T-helper 1 cell treated with Interleukin-12 subunit alpha and Interleukin-12 subunit beta and Interleukin-4 antibody, amounts not matched to agents 30 ng/mL and 1 ng/mL, for 36 hours (primary cell): ENCODE results near the gene UBE2F. TPM values are rescaled to one million over a fixed set of nuclear protein-coding genes. Genes with fewer than 3 reads are reported as not detected.

ENCODE experiments used
- intact Hi-C: fragments of 100-400 bp; cut with micrococcal nuclease; formaldehyde crosslinking; loops from one replicate; pipeline ENCODE4 v1.15.1; 2024
- total RNA-seq: library from RNA; stranded (reverse); gene quantifications from 2 replicates; pipeline ENCODE4 v1.2.3, GENCODE V29; 2022

Gene UBE2F
- 76.0 and 79.1 TPM in 2 replicates for total RNA-seq

- intact Hi-C loops: loop anchor here (1.0 to 5.0 kb wide), 5 partner anchors 69 to 460 kb away; partner anchors contain the start of genes ASB1 and TRAF3IP1
Measured at GRCh38 chr2:237966565-237967462, at the start of gene UBE2F. UBE2F (plus strand) TSS chr2:237967014; CDS start chr2:237973108, 6,094 bp downstream.

- intact Hi-C loops: no loop called here
Measured at GRCh38 chr2:237917696-237918374, 49.0 kb upstream of the UBE2F start.

- intact Hi-C loops: no loop called here
Measured at GRCh38 chr2:237919593-237919992, 47.2 kb upstream of the UBE2F start.

GRCh38 chr2:237920673-237921072, 46.1 kb upstream of the UBE2F start:
- intact Hi-C loops: no loop called here

- intact Hi-C loops: loop anchor here (2.0 kb wide), 1 partner anchor 15 kb away; no protein-coding TSS in a partner anchor
Measured at GRCh38 chr2:237921967-237922492, 44.8 kb upstream of the UBE2F start.

GRCh38 chr2:237922641-237923361, 44.0 kb upstream of the UBE2F start:
- intact Hi-C loops: loop anchor here (1.0 to 2.0 kb wide), 7 partner anchors 16 to 366 kb away; partner anchors contain the start of genes ILKAP and SCLY

GRCh38 chr2:237923481-237924163, 43.2 kb upstream of the UBE2F start:
- intact Hi-C loops: loop anchor here (1.0 to 2.0 kb wide), 8 partner anchors 17 to 366 kb away; partner anchors contain the start of genes ILKAP and SCLY

- intact Hi-C loops: loop anchor here (1.0 kb wide), 1 partner anchor 339 kb away; no protein-coding TSS in a partner anchor
Measured at GRCh38 chr2:237924164-237924534, 42.7 kb upstream of the UBE2F start.

GRCh38 chr2:237927135-237927534, 39.7 kb upstream of the UBE2F start:
- intact Hi-C loops: no loop called here

GRCh38 chr2:237927986-237928385, 38.8 kb upstream of the UBE2F start:
- intact Hi-C loops: no loop called here

- intact Hi-C loops: no loop called here
Measured at GRCh38 chr2:237929979-237930378, 36.8 kb upstream of the UBE2F start.

- intact Hi-C loops: no loop called here
Measured at GRCh38 chr2:237931205-237931721, 35.6 kb upstream of the UBE2F start.

GRCh38 chr2:237932731-237933131, 34.1 kb upstream of the UBE2F start:
- intact Hi-C loops: no loop called here

- intact Hi-C loops: no loop called here
Measured at GRCh38 chr2:237934186-237934585, 32.6 kb upstream of the UBE2F start.

- intact Hi-C loops: no loop called here
Measured at GRCh38 chr2:237935740-237936452, 30.9 kb upstream of the UBE2F start.

GRCh38 chr2:237939251-237939650, 27.6 kb upstream of the UBE2F start:
- intact Hi-C loops: no loop called here

GRCh38 chr2:237940828-237941227, 26.0 kb upstream of the UBE2F start:
- intact Hi-C loops: no loop called here

GRCh38 chr2:237941239-237941638, 25.6 kb upstream of the UBE2F start:
- intact Hi-C loops: no loop called here

- intact Hi-C loops: no loop called here
Measured at GRCh38 chr2:237942513-237942899, 24.3 kb upstream of the UBE2F start.
